ENCODE data around the gene FAIM.

- TF ChIP-seq YY1 (IDR thresholded peaks at IDR 0.05; ENCODE audit: insufficient read depth, insufficient read length) = no peak
- no peak for TF ChIP-seq ZNF274 (IDR thresholded peaks at IDR 0.05; ENCODE audit: low read depth, low read length)
These were observed 69.5 kb downstream of the FAIM start for GRCh38 chr3:138678086-138678485.
